K562 (cell line): Measurements from ENCODE around the gene TNFRSF18. TPM values are rescaled to one million over a fixed set of nuclear protein-coding genes. Genes with fewer than 3 reads are reported as not detected.

Experiments used
- CEBPG ChIP-seq, 3 experiments: fragments of 200-800 bp in 1 of 3; sonication (Bioruptor generic) in 1 of 3; sonication (generic) in 1 of 3; formaldehyde crosslinking in 1 of 3; IDR thresholded peaks in 2 of 3; conservative IDR thresholded peaks in 1 of 3; 2 replicates each; pipeline versions ENCODE4 v1.6.1 to v1.8.0; 2016 to 2022; ENCODE audit warnings: missing compliant biosample characterization in 2 of 3, missing genetic modification characterization in 2 of 3, mild to moderate bottlenecking in 1 of 3, missing genetic modification reagents in 1 of 3
- CTCFL ChIP-seq: IDR thresholded peaks from 2 replicates; pipeline ENCODE4 v1.6.1; 2011; ENCODE audit warnings: borderline replicate concordance, low read depth, mild to moderate bottlenecking, moderate library complexity, low read length; ENCODE audit not compliant: insufficient read depth, poor library complexity, severe bottlenecking
- ESRRA ChIP-seq: fragments of 450-650 bp; IDR thresholded peaks from 2 replicates; pipeline ENCODE4 v1.6.1; 2014; ENCODE audit warnings: low read depth, mild to moderate bottlenecking, moderate library complexity, borderline replicate concordance
- ETS2 ChIP-seq: IDR thresholded peaks from 2 replicates; pipeline ENCODE4 v1.6.1; 2016; ENCODE audit warnings: borderline replicate concordance, missing genetic modification characterization, mild to moderate bottlenecking, moderate library complexity, missing compliant biosample characterization; ENCODE audit not compliant: poor library complexity, severe bottlenecking
- GTF2E2 ChIP-seq: fragments of 200-800 bp; sonication (Bioruptor generic); IDR thresholded peaks from 2 replicates; pipeline ENCODE4 v1.6.1; 2016; ENCODE audit warnings: missing genetic modification characterization, missing compliant biosample characterization
- HMBOX1 ChIP-seq: sonication (generic); IDR thresholded peaks from 2 replicates; pipeline ENCODE4 v1.6.1; 2016
- HOMEZ ChIP-seq: fragments of 250-450 bp; sonication (Bioruptor Pico); IDR thresholded peaks from 2 replicates; pipeline ENCODE4 v1.4.0; 2020; ENCODE audit warnings: mild to moderate bottlenecking, moderate library complexity
- KLF10 ChIP-seq: fragments of 250-450 bp; sonication (Bioruptor Pico); IDR thresholded peaks from 2 replicates; pipeline ENCODE4 v1.6.1; 2021; ENCODE audit warnings: matching md5 sums
- L3MBTL2 ChIP-seq: fragments of 450-650 bp; IDR thresholded peaks from 2 replicates; pipeline ENCODE4 v1.6.1; 2016; ENCODE audit warnings: mild to moderate bottlenecking, moderate library complexity
- MYBL2 ChIP-seq, 2 experiments: fragments of 450-650 bp in 1 of 2; sonication (generic) in 1 of 2; formaldehyde crosslinking in 1 of 2; IDR thresholded peaks; 2 replicates each; pipeline versions ENCODE4 v1.6.1 to v1.8.1; 2017 to 2022; ENCODE audit warnings: borderline replicate concordance in 1 of 2, inconsistent platforms in 1 of 2, low read depth in 1 of 2, mild to moderate bottlenecking in 1 of 2, missing genetic modification reagents in 1 of 2, moderate library complexity in 1 of 2
- PHB ChIP-seq: fragments of 250-450 bp; sonication (Bioruptor Pico); IDR thresholded peaks from 2 replicates; pipeline ENCODE4 v1.5.0; 2021
- XRCC5 ChIP-seq: fragments of 200-400 bp; formaldehyde crosslinking; IDR thresholded peaks from 2 replicates; pipeline ENCODE4 v1.6.1; 2017; ENCODE audit warnings: low read depth, mild to moderate bottlenecking, low read length
- ZNF212 ChIP-seq: fragments of 450-650 bp; formaldehyde crosslinking; IDR thresholded peaks from 2 replicates; pipeline ENCODE4 v1.4.0; 2020; ENCODE audit warnings: mild to moderate bottlenecking
- ZNF224 ChIP-seq: sonication (generic); formaldehyde crosslinking; IDR thresholded peaks from 2 replicates; pipeline ENCODE4 v1.8.0; 2022; ENCODE audit warnings: mild to moderate bottlenecking, missing genetic modification reagents
- ZNF253 ChIP-seq: fragments of 250-450 bp; sonication (Bioruptor Pico); conservative IDR thresholded peaks from 2 replicates; pipeline ENCODE4 v1.6.1; 2021; ENCODE audit warnings: mild to moderate bottlenecking
- ZNF592 ChIP-seq: fragments of 450-650 bp; IDR thresholded peaks from 2 replicates; pipeline ENCODE4 v1.6.1; 2017; ENCODE audit warnings: antibody characterized with exemption, mild to moderate bottlenecking
- ZNF780A ChIP-seq: fragments of 250-450 bp; sonication (Bioruptor Pico); IDR thresholded peaks from 2 replicates; pipeline ENCODE4 v1.5.0; 2021; ENCODE audit warnings: mild to moderate bottlenecking
- polyA plus RNA-seq, 8 experiments: library from polyadenylated mRNA; depleted of rRNA in 4 of 8; stranded (reverse) in 5 of 8; unstranded in 3 of 8; fragments of >200 nt; fragmentation: Nextera tagmentation in 2 of 8; fragmentation: Illumina TruSeq in 1 of 8; extraction: Ambion mirVana in 2 of 8; extraction: Trizol in 1 of 8; gene quantifications; 2 replicates each; pipeline versions ENCODE4 v1.2.1 to v1.2.3, GENCODE V29; 2011 to 2014; ENCODE audit warnings: inconsistent platforms in 1 of 8, missing spikeins in 1 of 8
- total RNA-seq, 7 experiments: library from RNA; depleted of rRNA in 6 of 7; stranded (reverse); fragments of >200 nt in 6 of 7; fragmentation: Illumina TruSeq in 2 of 7; extraction: Trizol in 2 of 7; gene quantifications; 2 replicates each; pipeline versions ENCODE4 v1.2.1 to v1.2.3, GENCODE V29; 2011 to 2021; ENCODE audit warnings: low replicate concordance in 1 of 7

The TNFRSF18 gene
- total and polyA plus RNA-seq, 9 of the 15 experiments (the other 6 are each of a cell fraction or from before 2014, with no cell fraction given) = 0.24 to 0.27 TPM; not detected in 7

GRCh38 chr1:1231400-1232207, 25.2 kb upstream of the TNFRSF18 start, which contains the start of gene SDF4 (continued):
- 0 out of 2 replicates have a peak, but pooled peaks have one; percentile 17 for TF ChIP-seq ZNF592
- TF ChIP-seq HMBOX1 = no peak
- TF ChIP-seq GTF2E2 (tag) = peak; percentile 77; the same call in 1 of the 2 replicates
- 0 out of 2 replicates have a peak, but pooled peaks have one; percentile 62 for TF ChIP-seq PHB (CRISPR knock-in tag)
- TF ChIP-seq CTCFL = no peak
- TF ChIP-seq ETS2 (tag) = no peak
- 0 out of 2 replicates have a peak, but pooled peaks have one; percentile 34 for TF ChIP-seq ZNF212
- peak; percentile 81 for TF ChIP-seq L3MBTL2
- TF ChIP-seq ZNF253 (CRISPR knock-in tag) = no peak
- peak; percentile 74 for TF ChIP-seq ESRRA
- TF ChIP-seq KLF10 (CRISPR knock-in tag) = no peak
- TF ChIP-seq ZNF780A (CRISPR knock-in tag) = no peak
- no peak for TF ChIP-seq ZNF224
- no peak for TF ChIP-seq MYBL2 (IDR thresholded peaks at IDR 0.05; ENCODE audit: low read depth)
- TF ChIP-seq MYBL2 (CRISPR knock-in tag; IDR thresholded peaks at IDR 0.05; ENCODE audit: borderline replicate concordance) = no peak
- TF ChIP-seq CEBPG (CRISPR knock-in tag; IDR thresholded peaks at IDR 0.05) = no peak
- no peak for TF ChIP-seq CEBPG (tag; conservative IDR thresholded peaks at IDR 0.05 in 1 of 2, IDR thresholded peaks at IDR 0.05 in 1 of 2)
- peak; percentile 60; the same call in 1 of the 2 replicates for TF ChIP-seq XRCC5
- TF ChIP-seq HOMEZ (CRISPR knock-in tag) = no peak
